HCT116 (cell line): Measurements from ENCODE around the gene ENHO. TPM values are rescaled to one million over a fixed set of nuclear protein-coding genes. Genes with fewer than 3 reads are reported as not detected.

ENCODE experiments used
- ATAC-seq: fragments of 200-7000 bp; cut with Tn5 transposase; 2 replicates; pipeline ENCODE4 v1.9.1; 2020; ENCODE audit warnings: mild to moderate bottlenecking, moderate library complexity
- BruUV-seq: library from RNA; stranded (reverse); fragments of 400-500 nt; replicated peaks from 2 replicates; lab custom pipeline; 2021; lab: Mats Ljungman, UMichigan
- CTCF ChIA-PET: fragments of 300-600 bp; sonication (Branson Sonifier 250); formaldehyde crosslinking; loops from one replicate; lab custom pipeline; 2021; ENCODE audit warnings: antibody characterized with exemption; lab: Charles Lee
- POLR2A ChIA-PET: fragments of 300-600, 350-600 bp; sonication (Branson Sonifier 250); formaldehyde crosslinking; loops from one replicate; lab custom pipeline; 2021; ENCODE audit warnings: antibody characterized with exemption; lab: Charles Lee
- RAD21 ChIA-PET, 2 experiments: fragments of 300-600 bp; sonication (Branson Sonifier 250); formaldehyde crosslinking; loops; one replicate each; lab custom pipeline; 2023; ENCODE audit warnings: low total read pairs in 2 of 2; ENCODE audit not compliant: uncharacterized antibody in 2 of 2, unreplicated experiment in 2 of 2, low non-redundant PET in 1 of 2; lab: Charles Lee
- DNase-seq: peaks from one replicate; pipeline ENCODE4 v3.0.0-alpha.2; 2010; ENCODE audit warnings: low read depth, low spot score
- H2AFZ ChIP-seq: fragments of 200-600 bp; shearing (Covaris generic), sonication (generic); 2 replicates; pipeline ENCODE4 v1.6.1; 2017; ENCODE audit warnings: low read depth, mixed run types, mixed read lengths, antibody characterized with exemption, low read length; ENCODE audit not compliant: poor library complexity, severe bottlenecking
- H3K27ac ChIP-seq: 2 replicates; pipeline ENCODE4 v1.5.1; 2012; ENCODE audit warnings: low read depth, low read length
- H3K27me3 ChIP-seq: fragments of 200-600 bp; sonication (generic); 2 replicates; pipeline ENCODE4 v1.6.1; 2016; ENCODE audit warnings: mixed run types, low read length, mixed read lengths; ENCODE audit not compliant: insufficient read depth
- H3K36me3 ChIP-seq, 2 experiments: fragments of 200-500 bp in 1 of 2; fragments of 200-600 bp in 1 of 2; sonication (Bioruptor generic) in 1 of 2; sonication (generic) in 1 of 2; 2 replicates each; pipeline versions ENCODE4 v1.5.1 to v1.6.1; 2014 to 2016; ENCODE audit warnings: low read length in 2 of 2, inconsistent platforms in 1 of 2, mixed read lengths in 1 of 2, mixed run types in 1 of 2; ENCODE audit not compliant: insufficient read depth in 2 of 2, control insufficient read depth in 1 of 2
- H3K4me1 ChIP-seq, 2 experiments: fragments of 200-600 bp in 1 of 2; sonication (generic) in 1 of 2; 2 replicates each; pipeline versions ENCODE4 v1.5.1 to v1.6.1; 2012 to 2017; ENCODE audit warnings: low read length in 2 of 2, inconsistent platforms in 1 of 2, mild to moderate bottlenecking in 1 of 2, mixed read lengths in 1 of 2, mixed run types in 1 of 2, moderate library complexity in 1 of 2; ENCODE audit not compliant: insufficient read depth in 2 of 2, control insufficient read depth in 1 of 2
- H3K4me2 ChIP-seq: fragments of 200-600 bp; sonication (generic); 2 replicates; pipeline ENCODE4 v1.6.1; 2017; ENCODE audit warnings: mixed run types, low read length, mixed read lengths
- H3K4me3 ChIP-seq, 2 experiments: fragments of 200-600 bp in 1 of 2; sonication (generic) in 1 of 2; replicated peaks in 1 of 2; 2 replicates each; pipeline ENCODE4 v1.5.1; 2011 to 2016; ENCODE audit warnings: low read length in 2 of 2, control low read depth in 1 of 2, low read depth in 1 of 2, mild to moderate bottlenecking in 1 of 2, mixed read lengths in 1 of 2, mixed run types in 1 of 2
- H3K79me2 ChIP-seq: fragments of 200-600 bp; sonication (generic); 2 replicates; pipeline ENCODE4 v1.6.1; 2017; ENCODE audit warnings: mild to moderate bottlenecking, mixed run types, low read length, moderate library complexity, mixed read lengths; ENCODE audit not compliant: insufficient read depth
- H3K9ac ChIP-seq: fragments of 200-600 bp; sonication (generic); 2 replicates; pipeline ENCODE4 v1.6.1; 2016; ENCODE audit warnings: low read length, mixed read lengths
- H3K9me2 ChIP-seq: fragments of 200-600 bp; sonication (generic), shearing (Covaris generic); 2 replicates; pipeline ENCODE4 v1.6.1; 2017; ENCODE audit warnings: mixed run types, mild to moderate bottlenecking, moderate library complexity; ENCODE audit not compliant: insufficient read depth
- H3K9me3 ChIP-seq, 2 experiments: fragments of 200-500 bp in 1 of 2; fragments of 200-600 bp in 1 of 2; sonication (Bioruptor generic) in 1 of 2; sonication (generic) in 1 of 2; 2 replicates each; pipeline ENCODE4 v1.6.1; 2014 to 2017; ENCODE audit warnings: low read length in 2 of 2, mixed read lengths in 2 of 2, inconsistent platforms in 1 of 2, low read depth in 1 of 2, mild to moderate bottlenecking in 1 of 2, mixed run types in 1 of 2, moderate library complexity in 1 of 2; ENCODE audit not compliant: control insufficient read depth in 1 of 2, insufficient read depth in 1 of 2
- H4K20me1 ChIP-seq: fragments of 200-600 bp; sonication (generic), shearing (Covaris generic); 2 replicates; pipeline ENCODE4 v1.6.1; 2017; ENCODE audit warnings: mixed run types, mild to moderate bottlenecking, moderate library complexity; ENCODE audit not compliant: insufficient read depth
- ATF3 ChIP-seq: IDR thresholded peaks from 2 replicates; pipeline ENCODE4 v1.6.1; 2012
- ELF1 ChIP-seq: IDR thresholded peaks from 2 replicates; pipeline ENCODE4 v1.6.1; 2012; ENCODE audit warnings: low read depth, borderline replicate concordance
- EZH2 ChIP-seq: fragments of 200-600 bp; sonication (generic); IDR thresholded peaks from 2 replicates; pipeline ENCODE4 v1.6.1; 2017; ENCODE audit warnings: antibody characterized with exemption, mixed run types
- JUND ChIP-seq: IDR thresholded peaks from 2 replicates; pipeline ENCODE4 v1.6.1; 2012
- POLR2A ChIP-seq: IDR thresholded peaks from 2 replicates; pipeline ENCODE4 v1.7.0; 2011; ENCODE audit warnings: borderline replicate concordance; ENCODE audit not compliant: insufficient read depth, insufficient read length; ENCODE audit errors: extremely low read depth
- RAD21 ChIP-seq: IDR thresholded peaks from 2 replicates; pipeline ENCODE4 v1.6.1; 2012; ENCODE audit warnings: low read depth, mild to moderate bottlenecking
- REST ChIP-seq: IDR thresholded peaks from 2 replicates; pipeline ENCODE4 v1.6.1; 2012; ENCODE audit warnings: low read depth
- SP1 ChIP-seq: IDR thresholded peaks from 2 replicates; pipeline ENCODE4 v1.6.1; 2012; ENCODE audit warnings: low read depth
- SRF ChIP-seq: IDR thresholded peaks from 2 replicates; pipeline ENCODE4 v1.6.1; 2012; ENCODE audit warnings: low read depth
- TCF7L2 ChIP-seq: IDR thresholded peaks from 2 replicates; pipeline ENCODE4 v1.7.0; 2011; ENCODE audit warnings: borderline replicate concordance, inconsistent platforms; ENCODE audit not compliant: insufficient read depth, insufficient read length; ENCODE audit errors: extremely low read depth
- YY1 ChIP-seq: IDR thresholded peaks from 2 replicates; pipeline ENCODE4 v1.6.1; 2011; ENCODE audit warnings: low read length, low read depth, moderate library complexity, mild to moderate bottlenecking; ENCODE audit not compliant: insufficient replicate concordance; ENCODE audit errors: extremely low read depth
- ZFX ChIP-seq: fragments of 450-650 bp; IDR thresholded peaks from 2 replicates; pipeline ENCODE4 v1.6.1; 2017
- ZNF274 ChIP-seq: fragments of 200-500 bp; sonication (Bioruptor generic); IDR thresholded peaks from 2 replicates; pipeline ENCODE4 v1.6.1; 2014; ENCODE audit warnings: mild to moderate bottlenecking, low read depth, low read length, inconsistent platforms
- intact Hi-C: fragments of 100-400 bp; cut with micrococcal nuclease; formaldehyde crosslinking; loops from 2 replicates; pipeline ENCODE4 v1.10.0; 2022
- total RNA-seq: library from RNA; stranded (reverse); gene quantifications from one replicate; pipeline ENCODE4 v1.2.1, GENCODE V29; 2021; ENCODE audit not compliant: unreplicated experiment

The ENHO gene
- total RNA-seq, 1 experiment from 2014 or later: 6.1 TPM

- Histone ChIP-seq H3K27me3 (no peaks in the 10 kb centered on the region), H3K4me3 (no peak overlapping the region), H3K4me2 (no peak overlapping the region), H2AFZ (no peak overlapping the region), H4K20me1 (no peaks in the 10 kb centered on the region), H3K9ac (no peak overlapping the region), H3K9me2 (no peaks in the 10 kb centered on the region), H3K4me1 (no peaks in the 10 kb centered on the region), H3K36me3 (no peaks in the 10 kb centered on the region), H3K27ac (no peak overlapping the region), H3K9me3 (no peaks in the 10 kb centered on the region), H3K79me2 (no peaks in the 10 kb centered on the region)
- intact Hi-C loops: no loop called here
- ChIA-PET CTCF (no interaction called here), RAD21 (no interaction called here), POLR2A (interaction anchor here (0.5 kb wide), 1 partner anchor 780 kb away, joined by 5 read pairs; no protein-coding TSS in a partner anchor)
- no TSS peak for BruUV-seq
- peak; percentile 44 for ATAC-seq
- no peak for DNase-seq
- TF ChIP-seq EZH2 (no peak), ZFX (no peak), ELF1 (no peak), POLR2A (no peak), JUND (no peak), YY1 (no peak), SP1 (no peak)
Measured at GRCh38 chr9:34559624-34560455, 37.0 kb upstream of the ENHO start.

- ATAC-seq: no peak
- POLR2A ChIA-PET: no interaction called here
- TF ChIP-seq ATF3 (no peak), REST (no peak), POLR2A (no peak), ZNF274 (no peak), EZH2 (no peak), TCF7L2 (no peak), YY1 (no peak), SRF (no peak), RAD21 (no peak)
Measured at GRCh38 chr9:34558919-34559623, 36.3 kb upstream of the ENHO start.

More at GRCh38 chr9:34558919-34559623, 36.3 kb upstream of the ENHO start:
- H3K4me2 ChIP-seq: no peak overlapping the region
- CTCF ChIA-PET: interaction anchor here (1.2 to 1.4 kb wide), 2 partner anchors 32 to 155 kb away, joined by 3 to 4 read pairs; no protein-coding TSS in a partner anchor
- no peaks in the 10 kb centered on the region for H4K20me1 ChIP-seq
- no peaks in the 10 kb centered on the region for H3K36me3 ChIP-seq
- BruUV-seq: no TSS peak
- H2AFZ ChIP-seq: no peak overlapping the region
- H3K79me2 ChIP-seq: no peaks in the 10 kb centered on the region
- no peaks in the 10 kb centered on the region for H3K27me3 ChIP-seq
- no peaks in the 10 kb centered on the region for H3K4me1 ChIP-seq
- H3K9me2 ChIP-seq: no peaks in the 10 kb centered on the region
- no peak overlapping the region for H3K27ac ChIP-seq
- H3K9ac ChIP-seq: no peak overlapping the region
- H3K9me3 ChIP-seq: no peaks in the 10 kb centered on the region
- DNase-seq: no peak
- intact Hi-C loops: no loop called here
- RAD21 ChIA-PET: no interaction called here
- no peak overlapping the region for H3K4me3 ChIP-seq
